ENCODE results near the gene RPL15.
"Not testable (repeated sequence)": the region's sequence is repeated elsewhere in the genome, so short reads cannot be mapped to it uniquely, and the experiment has no call there.

Gene RPL15

DNA sequence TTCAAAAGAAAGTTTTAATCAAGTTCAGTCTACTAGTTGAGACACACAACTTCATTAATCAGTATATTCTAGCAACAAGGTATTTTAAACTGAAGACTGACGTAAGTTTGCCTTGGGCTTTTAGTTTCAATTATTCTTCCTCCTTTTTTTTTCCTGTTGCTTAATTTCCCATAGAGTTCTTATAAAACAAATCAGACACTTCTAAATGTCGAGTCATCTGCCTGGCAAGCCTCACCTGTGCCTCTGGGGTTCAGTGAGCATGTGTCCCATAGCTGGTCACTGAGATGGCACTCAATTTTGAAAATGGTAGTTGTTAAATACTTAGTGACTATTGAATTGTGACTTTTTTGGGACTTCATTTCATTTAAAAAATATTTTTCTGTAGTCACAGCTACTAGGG lies 27.5 kb upstream of the RPL15 start:
- in situ Hi-C loops (cut with MboI; ENCODE audit: low sequenced_read_pairs) = no loop called here

- in situ Hi-C loops (cut with MboI; ENCODE audit: low sequenced_read_pairs) = no loop called here
Measured at GRCh38 chr3:23889950-23890349, 27.0 kb upstream of the RPL15 start.

DNA sequence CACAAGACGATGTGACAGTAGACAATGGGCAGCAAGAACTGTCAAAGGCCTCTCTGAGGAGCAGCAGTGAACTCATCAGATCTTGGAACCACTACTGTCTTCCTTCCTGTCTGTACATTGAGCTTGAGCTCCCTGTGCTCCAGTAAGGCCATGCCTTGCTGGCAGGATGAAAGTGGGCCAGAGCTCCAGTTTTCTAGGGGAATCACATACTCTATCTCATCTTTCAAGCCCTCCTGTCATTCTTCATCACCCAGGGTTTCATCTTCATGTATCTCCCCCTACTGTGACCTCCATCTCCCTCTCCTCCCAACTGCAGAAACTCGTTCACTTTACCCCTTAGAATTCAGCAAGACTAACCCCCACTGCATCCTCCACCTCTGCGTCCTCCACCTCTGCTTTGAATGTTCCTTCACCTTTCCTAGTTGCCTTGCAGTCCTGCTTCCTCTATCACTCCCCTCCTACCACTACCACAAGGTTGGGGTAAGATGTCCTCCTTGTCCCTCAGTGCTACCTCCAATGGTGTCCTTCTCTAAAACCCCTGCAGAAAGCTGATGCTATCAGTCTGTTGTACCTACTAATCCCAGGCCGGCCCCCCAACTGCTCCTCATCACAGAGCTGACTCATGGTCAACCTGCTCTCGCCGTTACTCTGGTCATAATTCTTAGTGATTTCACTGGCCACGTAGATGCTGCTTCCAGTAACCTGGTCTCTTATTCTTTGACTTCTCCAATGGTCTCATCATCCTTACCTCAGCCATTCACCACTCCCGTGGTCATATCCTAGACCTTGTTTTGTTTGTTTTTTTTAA lies 22.5 kb upstream of the RPL15 start:
- in situ Hi-C loops (cut with MboI; ENCODE audit: low sequenced_read_pairs) = no loop called here

DNA sequence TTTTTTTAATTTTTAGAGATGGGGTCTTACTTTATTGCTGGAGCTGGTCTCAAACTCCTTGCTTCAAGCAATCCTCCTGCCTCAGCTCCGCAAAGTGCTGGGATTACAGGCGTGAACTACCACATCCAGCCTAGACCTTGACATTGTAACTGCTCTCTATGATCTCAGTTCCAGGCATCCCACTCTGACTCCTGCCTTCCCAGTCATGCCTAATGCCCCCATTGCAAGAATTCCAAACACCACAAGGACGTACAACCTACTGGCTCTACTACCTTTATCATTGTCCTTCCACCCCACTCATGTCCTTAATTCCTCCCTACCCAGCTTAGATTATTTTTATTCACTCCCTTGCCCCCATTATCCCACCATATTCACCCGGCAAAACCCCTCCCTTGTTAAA lies 21.8 kb upstream of the RPL15 start:
- in situ Hi-C loops (cut with MboI; ENCODE audit: low sequenced_read_pairs) = no loop called here

DNA sequence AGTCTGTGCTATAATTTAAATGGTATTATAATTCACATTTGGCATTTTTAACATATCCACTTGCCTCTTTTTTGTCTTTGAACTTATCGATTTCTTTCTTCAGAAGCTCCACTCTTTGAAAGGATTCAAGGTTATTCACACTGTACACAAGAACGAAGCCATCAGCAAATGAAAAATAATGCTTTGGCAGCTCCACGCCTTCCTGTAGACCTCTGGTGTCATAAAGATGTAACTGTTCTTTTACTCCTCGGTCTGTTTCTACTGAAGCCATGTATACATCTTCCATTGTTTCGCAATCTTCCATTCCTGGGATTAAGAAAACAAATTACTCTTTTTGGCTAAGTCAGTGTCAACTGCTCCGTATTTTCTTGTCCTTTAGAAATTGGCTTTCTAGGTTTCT lies 16.2 kb upstream of the RPL15 start:
- in situ Hi-C loops (cut with MboI; ENCODE audit: low sequenced_read_pairs) = no loop called here

- in situ Hi-C loops (cut with MboI; ENCODE audit: low sequenced_read_pairs) = no loop called here
Measured at GRCh38 chr3:23904545-23904944, 12.4 kb upstream of the RPL15 start.

- in situ Hi-C loops (cut with MboI; ENCODE audit: low sequenced_read_pairs) = no loop called here
Measured at GRCh38 chr3:23909341-23909740, 7.6 kb upstream of the RPL15 start.

DNA sequence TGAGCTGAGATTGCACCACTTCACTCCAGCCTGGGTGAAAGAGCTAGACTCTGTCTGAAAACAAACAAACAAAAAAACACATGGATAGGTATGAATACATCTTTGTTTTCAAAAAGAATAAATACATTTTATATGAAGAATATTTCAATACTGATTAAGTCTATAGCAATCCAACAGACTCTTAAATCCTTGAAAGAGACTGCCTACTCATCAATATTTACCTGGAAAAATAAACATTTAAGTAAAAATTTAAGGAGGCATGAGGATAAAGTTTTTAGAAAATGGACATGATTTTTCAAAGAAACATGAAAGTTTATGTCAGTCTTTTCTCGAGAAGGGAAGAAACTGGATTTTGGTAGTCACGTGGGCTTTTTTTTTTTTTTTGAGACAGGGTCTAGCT lies 5.5 kb upstream of the RPL15 start:
- in situ Hi-C loops (cut with MboI; ENCODE audit: low sequenced_read_pairs) = no loop called here

GRCh38 chr3:23912335-23912734 lies 4.6 kb upstream of the RPL15 start:
- in situ Hi-C loops (cut with MboI; ENCODE audit: low sequenced_read_pairs) = not testable (repeated sequence)

DNA sequence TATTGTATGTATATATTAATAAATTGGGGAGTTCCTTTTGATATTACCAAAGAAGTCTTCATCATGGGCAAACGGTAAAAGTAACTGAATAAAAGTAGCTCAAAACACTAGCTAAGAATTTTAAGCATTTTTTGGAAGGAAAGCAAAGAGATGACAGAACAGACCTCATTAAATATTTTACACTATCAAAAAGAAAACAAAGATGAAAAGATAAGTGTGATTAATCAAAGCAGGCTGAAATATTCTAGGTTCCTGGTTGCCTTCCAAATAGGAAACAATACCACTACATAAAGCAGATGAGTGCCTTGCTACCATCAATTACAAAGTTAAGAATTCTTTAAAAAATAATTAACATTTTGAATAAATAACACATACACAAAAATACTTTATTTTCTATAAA lies 3.8 kb upstream of the RPL15 start:
- in situ Hi-C loops (cut with MboI; ENCODE audit: low sequenced_read_pairs) = no loop called here

GRCh38 chr3:23913873-23914743 lies 2.8 kb upstream of the RPL15 start:
- in situ Hi-C loops (cut with MboI; ENCODE audit: low sequenced_read_pairs) = no loop called here

- in situ Hi-C loops (cut with MboI; ENCODE audit: low sequenced_read_pairs) = no loop called here
Measured at GRCh38 chr3:23915537-23916108, 1.3 kb upstream of the RPL15 start.

- in situ Hi-C loops (cut with MboI; ENCODE audit: low sequenced_read_pairs) = no loop called here
Measured at GRCh38 chr3:23916152-23916885, 613 bp upstream of the RPL15 start.

- in situ Hi-C loops (cut with MboI; ENCODE audit: low sequenced_read_pairs) = not testable (repeated sequence)
Measured at GRCh38 chr3:23917679-23918303, 859 bp downstream of the RPL15 start.

DNA sequence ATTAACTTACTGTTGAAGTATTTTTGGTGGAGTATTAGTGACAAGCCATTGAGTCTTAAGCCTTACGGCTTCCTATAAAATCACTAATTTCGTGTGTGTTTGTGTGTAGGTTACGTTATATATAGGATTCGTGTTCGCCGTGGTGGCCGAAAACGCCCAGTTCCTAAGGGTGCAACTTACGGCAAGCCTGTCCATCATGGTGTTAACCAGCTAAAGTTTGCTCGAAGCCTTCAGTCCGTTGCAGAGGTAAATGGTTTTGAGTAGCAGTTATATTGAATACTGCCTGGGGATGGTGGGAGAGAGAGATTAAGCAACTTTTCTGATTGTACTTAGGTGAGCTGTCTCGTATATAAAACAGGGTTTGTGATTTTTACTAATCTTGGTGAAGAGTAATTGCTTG lies 1.4 kb downstream of the RPL15 start:
- in situ Hi-C loops (cut with MboI; ENCODE audit: low sequenced_read_pairs) = not testable (repeated sequence)

DNA sequence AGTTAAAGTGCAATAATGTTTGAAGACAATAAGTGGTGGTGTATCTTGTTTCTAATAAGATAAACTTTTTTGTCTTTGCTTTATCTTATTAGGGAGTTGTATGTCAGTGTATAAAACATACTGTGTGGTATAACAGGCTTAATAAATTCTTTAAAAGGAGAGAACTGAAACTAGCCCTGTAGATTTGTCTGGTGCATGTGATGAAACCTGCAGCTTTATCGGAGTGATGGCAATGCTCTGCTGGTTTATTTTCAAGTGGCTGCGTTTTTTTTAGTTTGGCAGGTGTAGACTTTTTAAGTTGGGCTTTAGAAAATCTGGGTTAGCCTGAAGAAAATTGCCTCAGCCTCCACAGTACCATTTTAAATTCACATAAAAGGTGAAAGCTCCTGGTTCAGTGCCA lies 2.7 kb downstream of the RPL15 start:
- in situ Hi-C loops (cut with MboI; ENCODE audit: low sequenced_read_pairs) = no loop called here

DNA sequence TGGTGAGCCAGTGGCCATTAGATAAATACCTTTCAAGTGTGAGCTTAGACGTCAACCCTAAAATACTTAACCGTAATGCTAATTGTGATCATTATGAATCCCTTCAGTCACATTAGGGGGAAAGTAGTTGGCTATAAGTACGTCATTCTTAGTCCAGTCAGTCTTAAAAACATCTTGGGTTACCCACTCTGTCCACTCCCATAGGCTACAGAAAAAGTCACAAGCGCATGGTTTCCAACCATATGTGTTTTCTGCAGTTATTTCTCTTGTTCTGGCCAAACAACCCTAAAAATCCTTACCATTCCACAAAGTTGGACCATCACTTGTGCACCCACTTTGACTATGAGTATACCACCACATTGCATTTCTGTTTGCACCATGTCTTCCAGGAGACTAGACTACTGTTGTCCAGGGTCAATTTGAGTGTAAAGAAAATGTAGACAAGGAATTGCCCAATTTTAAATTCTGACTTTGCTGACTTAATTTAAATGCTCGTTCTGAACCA lies 3.3 kb downstream of the RPL15 start:
- in situ Hi-C loops (cut with MboI; ENCODE audit: low sequenced_read_pairs) = no loop called here

DNA sequence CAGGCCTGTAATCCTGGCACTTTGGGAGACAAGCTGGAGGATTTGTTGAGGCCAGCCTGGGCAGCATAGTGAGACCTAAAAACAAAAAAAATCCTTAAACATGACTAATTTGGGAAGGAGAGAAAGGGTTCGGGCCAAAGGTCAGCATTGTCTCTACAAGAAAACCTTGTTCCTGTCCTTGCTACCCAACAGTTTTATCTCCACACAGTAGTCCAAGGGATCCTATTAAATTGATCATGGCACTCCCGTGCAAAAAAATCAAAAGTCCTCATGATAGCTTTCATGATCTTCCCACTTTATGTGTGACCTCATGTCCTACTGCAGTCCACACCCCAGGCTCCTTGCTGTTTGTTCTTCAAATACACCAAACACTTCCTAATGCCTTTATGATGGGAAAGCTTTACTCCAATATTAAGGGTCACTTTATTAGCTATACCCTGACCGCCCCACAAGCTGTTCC lies 4.2 kb downstream of the RPL15 start:
- in situ Hi-C loops (cut with MboI; ENCODE audit: low sequenced_read_pairs) = no loop called here

DNA sequence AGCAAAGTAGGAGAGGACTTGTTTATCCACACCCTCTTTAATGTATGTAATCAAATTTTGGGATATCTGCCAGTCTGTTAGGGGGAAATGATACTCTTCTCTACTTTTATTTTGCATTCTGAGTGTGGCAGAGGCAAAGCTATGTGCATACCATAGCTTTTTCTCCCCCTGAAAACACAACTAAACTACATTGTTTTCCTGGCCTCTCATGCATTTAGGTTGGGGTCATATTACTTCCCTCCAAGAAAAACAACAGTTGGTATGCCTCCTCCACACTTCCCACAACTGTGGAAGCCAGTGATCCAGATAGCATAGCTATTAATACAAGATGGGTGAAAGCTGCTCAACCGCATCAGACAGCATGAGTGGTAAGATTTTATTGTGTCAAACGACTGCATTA lies 6.9 kb downstream of the RPL15 start:
- in situ Hi-C loops (cut with MboI; ENCODE audit: low sequenced_read_pairs) = no loop called here

DNA sequence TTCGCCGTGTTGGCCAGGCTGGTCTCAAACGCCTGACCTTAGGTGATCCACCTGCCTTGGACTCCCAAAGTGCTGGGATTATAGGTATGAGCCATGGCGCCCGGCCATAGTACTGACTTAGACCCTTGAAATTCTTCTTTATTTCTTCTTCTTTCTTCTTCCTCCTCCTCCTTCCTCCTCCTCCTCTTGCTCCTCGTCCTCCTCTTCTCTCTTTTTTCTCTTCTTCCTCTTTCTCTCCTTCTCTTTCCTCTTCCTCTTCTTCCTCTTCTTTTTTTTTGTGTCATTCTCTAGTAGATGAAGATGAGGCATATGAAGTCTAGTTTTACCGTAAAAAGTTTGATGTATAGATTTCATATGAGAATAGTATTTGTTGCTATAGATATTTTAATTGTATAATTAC lies 9.3 kb downstream of the RPL15 start:
- in situ Hi-C loops (cut with MboI; ENCODE audit: low sequenced_read_pairs) = no loop called here
